BJ (cell line): ENCODE results near the gene BACH1. TPM values are rescaled to one million over a fixed set of nuclear protein-coding genes. Genes with fewer than 3 reads are reported as not detected.

ENCODE experiments used
- CTCF ChIA-PET: fragments of 350-600 bp; formaldehyde crosslinking; extraction: SDS; loops from one replicate; lab custom pipeline; 2021; ENCODE audit warnings: antibody characterized with exemption, inconsistent platforms; lab: Yijun Ruan, JAX
- POLR2A ChIA-PET: fragments of 300-600 bp; sonication (Branson Sonifier 250); formaldehyde crosslinking; extraction: SDS; loops from one replicate; lab custom pipeline; 2021; ENCODE audit warnings: antibody characterized with exemption; lab: Charles Lee
- DNase-seq: peaks from one replicate; pipeline ENCODE4 v3.0.0-alpha.2; 2011; ENCODE audit warnings: low read depth
- H3K27me3 ChIP-seq: 2 replicates; pipeline ENCODE4 v1.6.0; 2011; ENCODE audit warnings: low read length; ENCODE audit not compliant: control insufficient read depth, insufficient read depth
- H3K36me3 ChIP-seq: 2 replicates; pipeline ENCODE4 v1.5.1; 2011; ENCODE audit warnings: low read length; ENCODE audit not compliant: control insufficient read depth, insufficient read depth
- H3K4me3 ChIP-seq: 2 replicates; pipeline ENCODE4 v1.5.1; 2011; ENCODE audit warnings: low read depth, mild to moderate bottlenecking, control low read depth, low read length
- CTCF ChIP-seq: IDR thresholded peaks from 2 replicates; pipeline ENCODE4 v1.5.1; 2011; ENCODE audit warnings: low read depth, mild to moderate bottlenecking, control low read depth, inconsistent platforms, low read length, moderate library complexity; ENCODE audit not compliant: insufficient read depth
- polyA plus RNA-seq: library from polyadenylated mRNA; depleted of rRNA; stranded (reverse); fragments of >200 nt; gene quantifications from 2 replicates; pipeline ENCODE4 v1.2.3, GENCODE V29; 2011

BACH1 gene
- polyA plus RNA-seq, 1 experiment, result 22.7 TPM

GRCh38 chr21:29368906-29369305, 70.2 kb downstream of the BACH1 start:
- DNase-seq, result no peak
- no peaks in the 10 kb centered on the region for H3K36me3 ChIP-seq
- H3K4me3 ChIP-seq, result no peak overlapping the region
- H3K27me3 ChIP-seq, result no peaks in the 10 kb centered on the region
- CTCF ChIA-PET, result interaction anchor here (1.3 kb wide), 1 partner anchor 109 kb away, joined by 3 read pairs; no protein-coding TSS in a partner anchor
- no peak for TF ChIP-seq CTCF
- POLR2A ChIA-PET, result no interaction called here

DNA sequence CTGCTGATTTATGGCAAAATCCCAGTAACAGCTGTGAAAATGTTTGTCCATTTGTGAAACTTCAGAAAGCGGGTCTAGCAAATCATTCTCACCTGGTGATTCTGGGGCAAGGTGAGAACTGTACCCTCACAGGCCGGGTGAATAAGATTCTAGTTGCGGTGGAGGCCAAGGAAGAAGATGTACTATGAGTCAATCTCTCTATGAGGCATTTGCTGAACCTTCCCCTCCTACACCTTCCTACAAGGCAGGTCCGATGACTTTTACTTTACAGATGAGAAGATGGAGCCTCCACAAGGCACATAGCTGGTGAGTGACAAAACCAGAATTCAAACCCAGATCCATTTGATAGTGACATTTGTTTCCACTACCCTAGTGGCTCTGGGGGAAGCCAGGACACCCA, 72.7 kb downstream of the BACH1 start:
- POLR2A ChIA-PET, result no interaction called here
- CTCF ChIA-PET, result interaction anchor here (0.6 to 4.7 kb wide), 25 partner anchors 9 to 478 kb away, joined by 3 to 27 read pairs (median 3); no protein-coding TSS in a partner anchor

DNA sequence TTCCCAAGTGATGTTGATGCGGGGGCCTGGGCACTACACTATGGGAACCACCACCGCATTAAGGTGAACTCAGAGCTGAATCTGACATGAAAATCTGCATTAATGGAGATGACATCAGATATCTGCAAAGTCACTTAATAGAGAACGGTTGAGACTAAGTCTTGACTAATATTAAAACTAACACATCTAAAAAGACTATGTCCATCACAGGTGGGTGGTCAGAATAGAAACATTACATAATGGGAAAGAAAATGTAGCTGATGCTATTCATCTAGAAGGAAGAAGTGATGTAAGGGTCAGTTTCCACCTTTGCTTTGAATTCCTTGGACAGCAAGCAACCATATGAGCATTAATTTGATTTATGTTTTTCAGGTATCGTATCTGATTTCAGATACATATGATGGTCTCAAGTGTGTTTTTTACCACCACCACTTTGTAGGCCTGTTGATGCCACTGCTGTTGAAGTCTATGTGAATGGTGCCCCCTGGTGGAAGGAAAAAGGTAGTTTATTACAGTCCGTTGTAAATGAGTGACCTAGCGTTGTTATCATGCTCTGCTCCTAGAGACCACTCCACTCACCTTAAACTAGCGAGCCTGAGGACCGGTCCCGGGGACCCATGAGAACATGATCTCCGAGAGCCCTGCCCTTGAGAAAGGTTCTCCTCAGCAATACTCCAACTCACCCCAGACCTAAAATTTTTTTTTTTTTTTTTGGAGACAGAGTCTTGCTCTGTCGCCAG, 73.5 kb downstream of the BACH1 start:
- H3K27me3 ChIP-seq, result no peaks in the 10 kb centered on the region
- H3K4me3 ChIP-seq, result no peak overlapping the region
- peak; percentile 59 for TF ChIP-seq CTCF
- DNase-seq, result no peak
- ChIA-PET CTCF (interaction anchor here (0.6 to 4.7 kb wide), 24 partner anchors 12 to 477 kb away, joined by 3 to 27 read pairs (median 3); no protein-coding TSS in a partner anchor), POLR2A (no interaction called here)
- H3K36me3 ChIP-seq, result no peaks in the 10 kb centered on the region

More for the DNA sequence above, 72.7 kb downstream of the BACH1 start:
- H3K4me3 ChIP-seq, result no peak overlapping the region
- no peak for DNase-seq
- no peak for TF ChIP-seq CTCF
- H3K36me3 ChIP-seq, result no peaks in the 10 kb centered on the region
- no peaks in the 10 kb centered on the region for H3K27me3 ChIP-seq

- Histone ChIP-seq H3K27me3 (no peaks in the 10 kb centered on the region), H3K4me3 (no peak overlapping the region), H3K36me3 (no peaks in the 10 kb centered on the region)
- POLR2A ChIA-PET, result no interaction called here
- TF ChIP-seq CTCF, result no peak
- CTCF ChIA-PET, result interaction anchor here (1.1 to 1.6 kb wide), 2 partner anchors 10 to 286 kb away, joined by 3 to 8 read pairs; no protein-coding TSS in a partner anchor
- DNase-seq, result no peak
These were observed 75.8 kb downstream of the BACH1 start for GRCh38 chr21:29374481-29374880.

DNA sequence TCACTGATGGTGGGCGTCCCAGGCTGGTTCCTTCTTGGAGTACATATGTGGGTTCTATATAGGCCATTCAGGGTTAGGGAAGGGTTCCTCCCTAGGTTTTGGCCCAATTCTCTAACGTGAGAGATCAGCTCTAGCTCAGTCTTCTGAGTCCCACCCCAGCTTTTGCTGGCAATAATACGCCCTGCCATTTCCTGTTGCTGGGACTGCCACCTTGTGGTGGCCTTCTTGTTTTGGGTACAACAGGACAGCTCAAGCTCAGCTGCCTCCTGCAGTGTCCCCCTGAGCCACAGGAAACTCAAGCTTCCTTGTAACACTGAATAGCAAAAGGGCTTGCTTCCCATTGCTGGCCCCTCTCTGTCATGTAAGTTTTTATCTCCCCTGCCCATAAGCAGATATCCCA, 77.8 kb downstream of the BACH1 start:
- ChIA-PET CTCF (interaction anchor here (0.8 to 2.9 kb wide), 6 partner anchors 41 to 286 kb away, joined by 3 to 16 read pairs (median 4); no protein-coding TSS in a partner anchor), POLR2A (no interaction called here)
- Histone ChIP-seq H3K27me3 (no peaks in the 10 kb centered on the region), H3K4me3 (no peak overlapping the region), H3K36me3 (no peaks in the 10 kb centered on the region)
- no peak for DNase-seq
- TF ChIP-seq CTCF, result peak; percentile 19; the same call in 1 of the 2 replicates
